ENCODE data around the gene CRBN. TPM values are rescaled to one million over a fixed set of nuclear protein-coding genes. Genes with fewer than 3 reads are reported as not detected.

The CRBN gene
- total and polyA plus RNA-seq, 12 donors = 18.2 to 63.2 (median 49.6) TPM

DNA sequence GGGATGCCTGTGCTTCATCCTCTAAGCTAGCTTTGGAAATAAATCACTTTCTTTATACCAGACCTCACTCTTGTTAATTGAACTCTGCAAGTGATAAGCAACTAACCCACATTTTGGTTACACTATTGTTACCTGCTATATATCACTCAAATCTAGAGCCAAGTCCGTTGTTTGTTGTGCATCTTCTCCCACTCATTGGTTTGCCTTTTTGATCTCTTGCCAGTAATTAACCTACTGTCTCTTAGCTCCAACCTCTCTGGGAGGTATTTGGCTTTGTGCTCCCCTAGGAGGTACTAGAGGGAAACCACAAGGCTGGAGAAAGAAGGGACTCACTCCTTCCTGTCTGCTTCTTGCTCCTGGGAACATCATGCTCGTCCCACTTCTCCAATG is 12.8 kb upstream of the CRBN start:
- Histone ChIP-seq H3K9me3 (peaks cover 0 to 9% (median 0%) of the 10 kb centered on the region in 11 donors), H3K27ac (peak overlapping the region in 1 of 10 donors; percentile 33), H3K4me1 (peaks cover 0 to 15% (median 0%) of the 10 kb centered on the region in 9 donors), H3K27me3 (peaks cover 0 to 20% (median 6%) of the 10 kb centered on the region in 7 donors), H3K36me3 (no peaks in the 10 kb centered on the region), H3K4me3 (no peak overlapping the region)
- intact Hi-C loops (cut with DNase I) = no loop called here
- 21% methylated on average over 2 of the region's 2 CpGs for WGBS, 2 donors
- ATAC-seq (no peak), DNase-seq (no peak)
- TF ChIP-seq CTCF (IDR thresholded peaks at IDR 0.05) = no peak

DNA sequence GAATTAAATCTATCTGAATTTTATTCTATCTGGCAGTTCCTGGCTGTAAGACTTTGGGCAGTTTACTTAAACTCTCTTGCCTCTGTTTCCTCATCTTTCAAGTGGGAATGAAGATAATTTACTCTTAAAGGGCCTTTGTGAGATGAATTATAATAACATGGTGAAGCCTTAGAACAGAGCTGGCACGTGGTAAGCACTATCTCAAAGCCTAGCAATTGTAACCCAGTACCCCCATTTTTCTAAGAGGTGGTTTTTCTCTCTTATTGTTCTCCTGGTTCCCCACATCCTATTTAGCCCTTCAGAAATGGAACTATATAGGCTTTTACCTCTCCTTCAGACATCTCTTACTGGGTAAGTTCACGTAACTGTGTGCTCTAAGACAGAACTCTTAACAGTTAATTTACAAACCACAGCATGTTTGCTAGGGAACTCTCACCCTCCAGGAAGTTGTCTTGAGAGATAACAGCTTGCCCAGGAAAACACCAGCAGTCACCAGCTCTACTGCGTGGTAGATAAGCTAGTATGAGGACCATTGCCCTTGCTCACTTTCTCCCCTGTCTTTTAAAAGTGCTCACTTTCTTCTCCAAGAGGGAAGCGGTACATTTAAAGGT is 12.3 kb upstream of the CRBN start:
- peaks cover 0 to 15% (median 0%) of the 10 kb centered on the region in 9 donors for H3K4me1 ChIP-seq
- WGBS, 2 donors = 20 to 24% methylated on average over 4 of the region's 4 CpGs
- no peak overlapping the region for H3K4me3 ChIP-seq
- intact Hi-C loops (cut with DNase I) = no loop called here
- no peak overlapping the region for H3K27ac ChIP-seq
- H3K36me3 ChIP-seq = no peaks in the 10 kb centered on the region
- no peak for ATAC-seq
- no peak for TF ChIP-seq CTCF (IDR thresholded peaks at IDR 0.05)
- H3K27me3 ChIP-seq = peaks cover 0 to 20% (median 6%) of the 10 kb centered on the region in 7 donors
- DNase-seq = no peak
- peaks cover 0 to 14% (median 4%) of the 10 kb centered on the region in 11 donors for H3K9me3 ChIP-seq

- H3K4me1 ChIP-seq = peaks cover 0 to 15% (median 0%) of the 10 kb centered on the region in 9 donors
- no peaks in the 10 kb centered on the region for H3K36me3 ChIP-seq
- no peak overlapping the region for H3K27ac ChIP-seq
- no peak overlapping the region for H3K4me3 ChIP-seq
- intact Hi-C loops (cut with DNase I) = no loop called here
- H3K27me3 ChIP-seq = peaks cover 0 to 18% (median 6%) of the 10 kb centered on the region in 7 donors
- no peak for TF ChIP-seq CTCF (IDR thresholded peaks at IDR 0.05)
- H3K9me3 ChIP-seq = peaks cover 0 to 27% (median 12%) of the 10 kb centered on the region in 11 donors
- WGBS, 2 donors = 39 to 82% methylated on average over 1 of the region's 1 CpG
- no peak for ATAC-seq
- DNase-seq = no peak
Measured at GRCh38 chr3:3189961-3190360, 10.5 kb upstream of the CRBN start.

GRCh38 chr3:3189102-3189727 is 9.7 kb upstream of the CRBN start:
- Histone ChIP-seq H3K9me3 (peaks cover 0 to 27% (median 12%) of the 10 kb centered on the region in 11 donors), H3K4me3 (no peak overlapping the region), H3K27ac (no peak overlapping the region), H3K36me3 (no peaks in the 10 kb centered on the region), H3K4me1 (peaks cover 0 to 15% (median 0%) of the 10 kb centered on the region in 9 donors), H3K27me3 (peaks cover 0 to 12% (median 6%) of the 10 kb centered on the region in 7 donors)
- no peak for TF ChIP-seq CTCF (IDR thresholded peaks at IDR 0.05)
- intact Hi-C loops (cut with DNase I) = no loop called here
- peak in 6 of 8 donors; percentile 33 to 68 (median 62) for ATAC-seq
- 36 to 42% methylated on average over 1 of the region's 1 CpG for WGBS, 2 donors
- no peak for DNase-seq

All from heart right ventricle (tissue), 16 donors.